HG02759 (cell line): ENCODE measurements around the gene PROM2.

Experiments
- ATAC-seq: cut with Tn5 transposase; IDR thresholded peaks from one replicate; pipeline ENCODE4 v1.9.1; 2021; ENCODE audit warnings: mild to moderate bottlenecking, moderate library complexity; ENCODE audit not compliant: unreplicated experiment

PROM2 gene

GRCh38 chr2:95284886-95285541, 10.8 kb downstream of the PROM2 start:
- ATAC-seq: no peak

GRCh38 chr2:95285542-95285932, 11.3 kb downstream of the PROM2 start:
- ATAC-seq: no peak

GRCh38 chr2:95287336-95287735, 13.1 kb downstream of the PROM2 start:
- no peak for ATAC-seq

GRCh38 chr2:95287806-95288205, 13.6 kb downstream of the PROM2 start:
- ATAC-seq: no peak

GRCh38 chr2:95289253-95289652, 15.0 kb downstream of the PROM2 start:
- no peak for ATAC-seq

- ATAC-seq: no peak
Observed at GRCh38 chr2:95291222-95291621, 17.0 kb downstream of the PROM2 start.

GRCh38 chr2:95292623-95293260, 18.5 kb downstream of the PROM2 start:
- ATAC-seq: no peak

- ATAC-seq: no peak
Observed at GRCh38 chr2:95294579-95295250, 20.5 kb downstream of the PROM2 start.

GRCh38 chr2:95295376-95295775, 21.1 kb downstream of the PROM2 start:
- ATAC-seq: no peak

- no peak for ATAC-seq
Observed at GRCh38 chr2:95296011-95296410, 21.8 kb downstream of the PROM2 start.

- no peak for ATAC-seq
Observed at GRCh38 chr2:95296880-95297487, 22.7 kb downstream of the PROM2 start, which contains the start of gene KCNIP3. Gene KCNIP3 (plus strand): TSS chr2:95297347. CDS start chr2:95297439, 92 bp downstream.

- ATAC-seq: no peak
Observed at GRCh38 chr2:95297639-95298395, 23.6 kb downstream of the PROM2 start.

GRCh38 chr2:95298486-95299111, 24.4 kb downstream of the PROM2 start:
- ATAC-seq: no peak

- no peak for ATAC-seq
Observed at GRCh38 chr2:95299961-95300360, 25.7 kb downstream of the PROM2 start.

- ATAC-seq: no peak
Observed at GRCh38 chr2:95300450-95300849, 26.2 kb downstream of the PROM2 start.

GRCh38 chr2:95301186-95301585, 26.9 kb downstream of the PROM2 start:
- ATAC-seq: no peak

- no peak for ATAC-seq
Observed at GRCh38 chr2:95301876-95302641, 27.8 kb downstream of the PROM2 start.

- ATAC-seq: no peak
Observed at GRCh38 chr2:95303191-95303919, 29.1 kb downstream of the PROM2 start.
